ENCODE data around the gene ZFAND2A. TPM values are rescaled to one million over a fixed set of nuclear protein-coding genes. Genes with fewer than 3 reads are reported as not detected.

The ZFAND2A gene
- total RNA-seq, 1 donor: 13.0 TPM

GRCh38 chr7:1121886-1122831, 37.8 kb downstream of the ZFAND2A start:
- peaks cover 7% of the 10 kb centered on the region for H3K36me3 ChIP-seq (ENCODE audit: insufficient read depth, low read length)
- no peak for TF ChIP-seq CTCF (IDR thresholded peaks at IDR 0.05; ENCODE audit: extremely low read depth, low read depth, low read length)
- peaks cover 33% of the 10 kb centered on the region for H3K4me1 ChIP-seq (ENCODE audit: insufficient read depth, low read length)
- H3K27ac ChIP-seq (ENCODE audit: low read depth, low read length): peak overlapping the region; percentile 81
- H2AFZ ChIP-seq (ENCODE audit: low read length): peak overlapping the region; percentile 53
- H3K4me2 ChIP-seq (ENCODE audit: insufficient read depth, low read length): peak overlapping the region; percentile 63
- peaks cover 44% of the 10 kb centered on the region for H3K79me2 ChIP-seq (ENCODE audit: insufficient read depth, low read length)
- no peaks in the 10 kb centered on the region for H4K20me1 ChIP-seq (ENCODE audit: insufficient read depth, low read length)
- peak; percentile 62 for DNase-seq (ENCODE audit: insufficient read length, low spot score, missing footprints)
- no peaks in the 10 kb centered on the region for H3K27me3 ChIP-seq (ENCODE audit: insufficient read depth, low read length)
- H3K4me3 ChIP-seq (ENCODE audit: insufficient read depth, low read length): no peak overlapping the region
- no peaks in the 10 kb centered on the region for H3K9me3 ChIP-seq (ENCODE audit: low read depth, low read length)

DNA sequence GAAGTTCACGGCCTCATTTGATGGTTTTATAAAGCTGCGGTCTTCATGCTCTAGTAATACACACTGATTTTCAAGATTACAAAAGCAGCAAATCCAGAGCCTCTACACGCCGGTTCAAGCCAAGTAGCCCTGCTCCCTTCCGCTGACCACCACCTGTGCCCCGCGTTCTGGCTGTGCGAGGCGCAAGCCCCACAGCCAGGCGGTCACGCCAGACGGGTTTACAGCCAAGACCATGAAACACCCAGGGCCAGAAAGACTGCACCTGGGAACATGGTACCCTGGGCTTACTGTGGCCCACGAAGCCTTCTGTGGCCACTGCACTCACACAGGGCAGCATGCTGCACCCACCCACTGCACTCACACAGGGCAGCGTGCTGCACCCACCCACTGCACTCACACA, 38.5 kb downstream of the ZFAND2A start:
- peak; percentile 37 for DNase-seq (ENCODE audit: insufficient read length, low spot score, missing footprints)
- H3K27me3 ChIP-seq (ENCODE audit: insufficient read depth, low read length): no peaks in the 10 kb centered on the region
- peak overlapping the region; percentile 18 for H3K4me2 ChIP-seq (ENCODE audit: insufficient read depth, low read length)
- peaks cover 4% of the 10 kb centered on the region for H3K36me3 ChIP-seq (ENCODE audit: insufficient read depth, low read length)
- no peaks in the 10 kb centered on the region for H4K20me1 ChIP-seq (ENCODE audit: insufficient read depth, low read length)
- no peak overlapping the region for H3K27ac ChIP-seq (ENCODE audit: low read depth, low read length)
- H2AFZ ChIP-seq (ENCODE audit: low read length): no peak overlapping the region
- TF ChIP-seq CTCF (IDR thresholded peaks at IDR 0.05; ENCODE audit: extremely low read depth, low read depth, low read length): no peak
- no peak overlapping the region for H3K4me3 ChIP-seq (ENCODE audit: insufficient read depth, low read length)
- H3K79me2 ChIP-seq (ENCODE audit: insufficient read depth, low read length): peaks cover 45% of the 10 kb centered on the region
- H3K4me1 ChIP-seq (ENCODE audit: insufficient read depth, low read length): peaks cover 33% of the 10 kb centered on the region
- H3K9me3 ChIP-seq (ENCODE audit: low read depth, low read length): no peaks in the 10 kb centered on the region

- DNase-seq (ENCODE audit: insufficient read length, low spot score, missing footprints): peak; percentile 86
- H3K4me2 ChIP-seq (ENCODE audit: insufficient read depth, low read length): peak overlapping the region; percentile 18
- no peaks in the 10 kb centered on the region for H3K9me3 ChIP-seq (ENCODE audit: low read depth, low read length)
- peak overlapping the region; percentile 10 for H3K4me3 ChIP-seq (ENCODE audit: insufficient read depth, low read length)
- H3K79me2 ChIP-seq (ENCODE audit: insufficient read depth, low read length): peaks cover 45% of the 10 kb centered on the region
- H3K27me3 ChIP-seq (ENCODE audit: insufficient read depth, low read length): no peaks in the 10 kb centered on the region
- TF ChIP-seq CTCF (IDR thresholded peaks at IDR 0.05; ENCODE audit: extremely low read depth, low read depth, low read length): no peak
- peak overlapping the region; percentile 35 for H2AFZ ChIP-seq (ENCODE audit: low read length)
- H3K36me3 ChIP-seq (ENCODE audit: insufficient read depth, low read length): no peaks in the 10 kb centered on the region
- H3K4me1 ChIP-seq (ENCODE audit: insufficient read depth, low read length): peaks cover 33% of the 10 kb centered on the region
- no peak overlapping the region for H3K27ac ChIP-seq (ENCODE audit: low read depth, low read length)
- no peaks in the 10 kb centered on the region for H4K20me1 ChIP-seq (ENCODE audit: insufficient read depth, low read length)
Observed at GRCh38 chr7:1120791-1121190, 39.2 kb downstream of the ZFAND2A start.

DNA sequence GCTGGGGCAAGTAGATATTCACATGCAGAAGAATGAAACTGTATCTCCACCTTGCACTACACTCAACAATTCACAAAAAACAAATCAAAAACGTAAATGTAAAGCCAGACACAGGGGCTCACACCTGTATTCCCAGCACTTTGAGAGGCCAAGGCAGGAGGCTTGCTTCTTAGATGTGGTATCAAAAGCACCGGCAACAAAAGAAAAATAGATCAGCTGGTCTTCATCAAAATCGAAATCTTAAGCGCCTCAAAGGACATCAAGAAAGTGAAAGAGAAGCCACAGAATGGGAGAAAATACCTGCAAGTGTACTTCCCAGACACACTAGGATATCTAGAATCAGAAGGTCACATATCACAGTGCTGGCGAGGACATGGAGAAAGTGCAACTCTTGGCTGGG, 40.8 kb downstream of the ZFAND2A start:
- TF ChIP-seq CTCF (IDR thresholded peaks at IDR 0.05; ENCODE audit: extremely low read depth, low read depth, low read length): no peak
- Histone ChIP-seq H3K27ac (ENCODE audit: low read depth, low read length) (no peak overlapping the region), H3K4me3 (ENCODE audit: insufficient read depth, low read length) (no peak overlapping the region), H2AFZ (ENCODE audit: low read length) (no peak overlapping the region), H3K79me2 (ENCODE audit: insufficient read depth, low read length) (peaks cover 37% of the 10 kb centered on the region), H3K4me2 (ENCODE audit: insufficient read depth, low read length) (no peak overlapping the region), H4K20me1 (ENCODE audit: insufficient read depth, low read length) (no peaks in the 10 kb centered on the region), H3K27me3 (ENCODE audit: insufficient read depth, low read length) (no peaks in the 10 kb centered on the region), H3K4me1 (ENCODE audit: insufficient read depth, low read length) (peaks cover 23% of the 10 kb centered on the region), H3K9me3 (ENCODE audit: low read depth, low read length) (no peaks in the 10 kb centered on the region), H3K36me3 (ENCODE audit: insufficient read depth, low read length) (no peaks in the 10 kb centered on the region)
- no peak for DNase-seq (ENCODE audit: insufficient read length, low spot score, missing footprints)
